PFSK-1 (cell line): ENCODE data around the gene GCHFR.

Experiments used
- POLR2AphosphoS5 ChIP-seq: IDR thresholded peaks from 2 replicates; pipeline ENCODE4 v1.6.1; 2012; ENCODE audit warnings: low read depth, mild to moderate bottlenecking, control low read depth, low read length, moderate library complexity
- SIN3A ChIP-seq: IDR thresholded peaks from 2 replicates; pipeline ENCODE4 v1.6.1; 2012; ENCODE audit warnings: mild to moderate bottlenecking, low read length, moderate library complexity, borderline replicate concordance; ENCODE audit not compliant: insufficient read depth

- TF ChIP-seq POLR2AphosphoS5 (peak; percentile 77), SIN3A (peak; percentile 92; the same call in 1 of the 2 replicates)
Measured at GRCh38 chr15:40754883-40755811, 8.7 kb upstream of the GCHFR start, which contains the start of gene RMDN3.
